DND-41 (cell line): Measurements from ENCODE around the gene YWHAQ.
A peak's percentile ranks its signal among the peaks of the same experiment; 100 is the strongest.

ENCODE experiments used
- ATAC-seq: fragments of 200-7000 bp; cut with Tn5 transposase; 3 replicates; pipeline ENCODE4 v1.9.1; 2021; ENCODE audit warnings: low read depth; ENCODE audit not compliant: insufficient read depth
- DNase-seq: peaks from one replicate; pipeline ENCODE4 v3.0.0-alpha.2; 2020
- H2AFZ ChIP-seq: 2 replicates; pipeline ENCODE4 v1.6.0; 2012; ENCODE audit warnings: low read depth, low read length
- H3K27ac ChIP-seq: 2 replicates; pipeline ENCODE4 v1.5.1; 2012; ENCODE audit warnings: low read length, inconsistent platforms
- H3K27me3 ChIP-seq: fragments of 200-600 bp; sonication (generic); 2 replicates; pipeline ENCODE4 v1.6.0; 2012; ENCODE audit warnings: low read length, mild to moderate bottlenecking, inconsistent platforms; ENCODE audit not compliant: insufficient read depth, poor library complexity
- H3K36me3 ChIP-seq: 2 replicates; pipeline ENCODE4 v1.5.1; 2012; ENCODE audit warnings: low read length, inconsistent platforms; ENCODE audit not compliant: insufficient read depth
- H3K4me1 ChIP-seq: 2 replicates; pipeline ENCODE4 v1.5.1; 2012; ENCODE audit warnings: mild to moderate bottlenecking, low read length; ENCODE audit not compliant: insufficient read depth
- H3K4me2 ChIP-seq: 2 replicates; pipeline ENCODE4 v1.6.0; 2012; ENCODE audit warnings: mild to moderate bottlenecking, moderate library complexity, low read length, inconsistent platforms; ENCODE audit not compliant: insufficient read depth
- H3K4me3 ChIP-seq, 2 experiments: fragments of 200-600 bp in 1 of 2; shearing (Covaris generic) in 1 of 2; 2 replicates each; pipeline ENCODE4 v1.5.1; 2012 to 2016; ENCODE audit warnings: inconsistent platforms in 2 of 2, low read length in 2 of 2, mild to moderate bottlenecking in 2 of 2, low read depth in 1 of 2, moderate library complexity in 1 of 2
- H3K79me2 ChIP-seq: 2 replicates; pipeline ENCODE4 v1.6.0; 2012; ENCODE audit warnings: low read length, inconsistent platforms; ENCODE audit not compliant: insufficient read depth
- H3K9ac ChIP-seq: 2 replicates; pipeline ENCODE4 v1.6.0; 2012; ENCODE audit warnings: low read depth, mild to moderate bottlenecking, inconsistent platforms, low read length, moderate library complexity
- H3K9me3 ChIP-seq: 2 replicates; pipeline ENCODE4 v1.5.1; 2012; ENCODE audit warnings: low read length, moderate library complexity, mild to moderate bottlenecking, inconsistent platforms; ENCODE audit not compliant: insufficient read depth, severe bottlenecking
- H4K20me1 ChIP-seq: 2 replicates; pipeline ENCODE4 v1.6.0; 2012; ENCODE audit warnings: low read length; ENCODE audit not compliant: insufficient read depth
- CTCF ChIP-seq: IDR thresholded peaks from 2 replicates; pipeline ENCODE4 v1.5.1; 2012; ENCODE audit warnings: borderline replicate concordance, low read length, moderate library complexity, mild to moderate bottlenecking; ENCODE audit not compliant: poor library complexity, severe bottlenecking; ENCODE audit errors: extremely low read depth
- EZH2 ChIP-seq: IDR thresholded peaks from 3 replicates; pipeline ENCODE4 v1.6.1; 2012; ENCODE audit warnings: borderline replicate concordance, low read depth, mild to moderate bottlenecking, moderate library complexity, low read length, inconsistent platforms; ENCODE audit not compliant: severe bottlenecking

YWHAQ gene

DNA sequence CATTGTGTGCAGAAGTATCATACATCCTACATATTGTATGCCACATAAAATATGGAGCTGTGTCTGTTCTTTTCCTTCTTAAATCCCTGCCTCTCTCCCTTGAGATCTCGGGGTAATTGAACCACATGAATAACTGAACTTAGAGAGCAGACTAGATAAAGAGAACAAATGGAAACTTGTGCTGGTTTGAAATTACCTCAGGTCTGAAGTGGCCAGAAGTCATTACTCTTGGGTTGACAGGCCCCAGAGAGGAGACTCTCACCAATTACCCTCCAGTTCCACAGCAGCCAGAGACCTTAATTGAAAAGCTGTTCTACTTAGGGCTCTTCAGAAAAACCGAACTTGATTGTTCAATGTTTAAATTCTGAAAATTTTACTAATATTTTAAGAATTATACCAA lies 70.2 kb downstream of the YWHAQ start:
- H3K9ac ChIP-seq, result no peak overlapping the region
- no peak overlapping the region for H3K4me2 ChIP-seq
- no peaks in the 10 kb centered on the region; the same call in 1 of the 2 replicates for H3K36me3 ChIP-seq
- H3K79me2 ChIP-seq, result peaks cover 19% of the 10 kb centered on the region
- TF ChIP-seq CTCF, result no peak
- H2AFZ ChIP-seq, result no peak overlapping the region
- H3K4me3 ChIP-seq, result no peak overlapping the region
- no peak for ATAC-seq
- no peak for DNase-seq
- H4K20me1 ChIP-seq, result no peaks in the 10 kb centered on the region
- H3K9me3 ChIP-seq, result no peaks in the 10 kb centered on the region
- H3K4me1 ChIP-seq, result peaks cover 13% of the 10 kb centered on the region
- no peak overlapping the region for H3K27ac ChIP-seq
- no peaks in the 10 kb centered on the region for H3K27me3 ChIP-seq

GRCh38 chr2:9558948-9559381 lies 71.8 kb downstream of the YWHAQ start:
- DNase-seq (no peak), ATAC-seq (no peak)
- no peak overlapping the region for H2AFZ ChIP-seq

GRCh38 chr2:9556121-9556743 lies 74.6 kb downstream of the YWHAQ start:
- no peaks in the 10 kb centered on the region for H3K9me3 ChIP-seq
- peaks cover 43% of the 10 kb centered on the region for H3K4me1 ChIP-seq
- peak; percentile 23 for ATAC-seq
- no peaks in the 10 kb centered on the region for H3K27me3 ChIP-seq
- H3K4me2 ChIP-seq, result peak overlapping the region; percentile 90
- H3K4me3 ChIP-seq, result peak overlapping the region; percentile 82 to 86; a peak in 3 of 4 replicates
- peak; percentile 51 for DNase-seq
- H2AFZ ChIP-seq, result peak overlapping the region; percentile 90
- H3K27ac ChIP-seq, result peak overlapping the region; percentile 91
- peaks cover 62% of the 10 kb centered on the region for H3K79me2 ChIP-seq
- no peaks in the 10 kb centered on the region; the same call in 1 of the 2 replicates for H3K36me3 ChIP-seq
- TF ChIP-seq CTCF, result no peak
- no peak for TF ChIP-seq EZH2
- H3K9ac ChIP-seq, result peak overlapping the region; percentile 97
- peaks cover 6% of the 10 kb centered on the region; the same call in 1 of the 2 replicates for H4K20me1 ChIP-seq

More at GRCh38 chr2:9558948-9559381, 71.8 kb downstream of the YWHAQ start:
- Histone ChIP-seq H3K36me3 (no peaks in the 10 kb centered on the region; the same call in 1 of the 2 replicates), H3K4me3 (no peak overlapping the region), H3K27ac (no peak overlapping the region), H3K79me2 (peaks cover 36% of the 10 kb centered on the region), H3K4me2 (no peak overlapping the region), H3K4me1 (peaks cover 21% of the 10 kb centered on the region), H3K9me3 (no peaks in the 10 kb centered on the region), H4K20me1 (peaks cover 6% of the 10 kb centered on the region; the same call in 1 of the 2 replicates), H3K9ac (no peak overlapping the region), H3K27me3 (no peaks in the 10 kb centered on the region)
- TF ChIP-seq CTCF (no peak), EZH2 (no peak)
